Measurements from ENCODE around the gene B4GALNT2. TPM values are rescaled to one million over a fixed set of nuclear protein-coding genes. Genes with fewer than 3 reads are reported as not detected.

Gene B4GALNT2
- total RNA-seq, 1 experiment from 2014 or later, result 0.29 TPM

GRCh38 chr17:49121696-49122292 is 10.8 kb upstream of the B4GALNT2 start:
- Histone ChIP-seq H3K4me1 (ENCODE audit: insufficient read depth, low read length) (no peaks in the 10 kb centered on the region), H3K4me3 (ENCODE audit: low read length) (no peak overlapping the region), H3K4me2 (ENCODE audit: low read length) (no peak overlapping the region), H4K20me1 (ENCODE audit: low read length) (no peaks in the 10 kb centered on the region), H3K36me3 (ENCODE audit: low read depth, low read length) (no peaks in the 10 kb centered on the region), H3K79me2 (ENCODE audit: low read length) (no peaks in the 10 kb centered on the region), H2AFZ (ENCODE audit: low read length) (no peak overlapping the region), H3K9ac (ENCODE audit: low read length) (no peak overlapping the region), H3F3A (ENCODE audit: low read length, unreplicated experiment) (no peaks in the 10 kb centered on the region), H3K27ac (ENCODE audit: low read length) (no peak overlapping the region), H3K9me2 (replicated peaks; ENCODE audit: low read length) (no peaks in the 10 kb centered on the region), H3K27me3 (ENCODE audit: low read length) (no peaks in the 10 kb centered on the region), H3K9me3 (ENCODE audit: low read length) (no peaks in the 10 kb centered on the region)
- CTCF ChIA-PET, result no interaction called here
- ATAC-seq (no peak), DNase-seq (no peak)
- POLR2A ChIA-PET (ENCODE audit: unreplicated experiment), result no interaction called here
- TF ChIP-seq CTCF (conservative IDR thresholded peaks at IDR 0.05; ENCODE audit: low read depth, low read length), result no peak
- no peak for TF ChIP-seq EZH2phosphoT487 (IDR thresholded peaks at IDR 0.05; ENCODE audit: borderline replicate concordance, low read length)
- TF ChIP-seq EZH2 (IDR thresholded peaks at IDR 0.05; ENCODE audit: low read length, unreplicated experiment), result no peak
- no TSS peak for BruUV-seq (replicated peaks)
- intact Hi-C loops (cut with micrococcal nuclease), result no loop called here

GRCh38 chr17:49122566-49122965 is 10.0 kb upstream of the B4GALNT2 start:
- no peaks in the 10 kb centered on the region for H3F3A ChIP-seq (ENCODE audit: low read length, unreplicated experiment)
- H3K9ac ChIP-seq (ENCODE audit: low read length), result no peak overlapping the region
- H2AFZ ChIP-seq (ENCODE audit: low read length), result no peak overlapping the region
- H3K4me2 ChIP-seq (ENCODE audit: low read length), result no peak overlapping the region
- intact Hi-C loops (cut with micrococcal nuclease), result no loop called here
- ChIA-PET CTCF (no interaction called here), POLR2A (ENCODE audit: unreplicated experiment) (no interaction called here)
- ATAC-seq (no peak), DNase-seq (no peak)
- no peaks in the 10 kb centered on the region for H3K79me2 ChIP-seq (ENCODE audit: low read length)
- no peaks in the 10 kb centered on the region for H3K4me1 ChIP-seq (ENCODE audit: insufficient read depth, low read length)
- no peaks in the 10 kb centered on the region for H3K36me3 ChIP-seq (ENCODE audit: low read depth, low read length)
- H3K27me3 ChIP-seq (ENCODE audit: low read length), result no peaks in the 10 kb centered on the region
- H4K20me1 ChIP-seq (ENCODE audit: low read length), result no peaks in the 10 kb centered on the region
- no peak overlapping the region for H3K4me3 ChIP-seq (ENCODE audit: low read length)
- no peaks in the 10 kb centered on the region for H3K9me2 ChIP-seq (replicated peaks; ENCODE audit: low read length)
- TF ChIP-seq EZH2 (IDR thresholded peaks at IDR 0.05; ENCODE audit: low read length, unreplicated experiment), result no peak
- no peak for TF ChIP-seq EZH2phosphoT487 (IDR thresholded peaks at IDR 0.05; ENCODE audit: borderline replicate concordance, low read length)
- TF ChIP-seq CTCF (conservative IDR thresholded peaks at IDR 0.05; ENCODE audit: low read depth, low read length), result no peak
- H3K27ac ChIP-seq (ENCODE audit: low read length), result no peak overlapping the region
- no TSS peak for BruUV-seq (replicated peaks)
- no peaks in the 10 kb centered on the region for H3K9me3 ChIP-seq (ENCODE audit: low read length)

- no TSS peak for BruUV-seq (replicated peaks)
- H3K27ac ChIP-seq (ENCODE audit: low read length), result no peak overlapping the region
- H3K4me2 ChIP-seq (ENCODE audit: low read length), result no peak overlapping the region
- ATAC-seq (no peak), DNase-seq (no peak)
- no peak overlapping the region for H3K4me3 ChIP-seq (ENCODE audit: low read length)
- intact Hi-C loops (cut with micrococcal nuclease), result no loop called here
- H3F3A ChIP-seq (ENCODE audit: low read length, unreplicated experiment), result no peaks in the 10 kb centered on the region
- no peaks in the 10 kb centered on the region for H3K9me2 ChIP-seq (replicated peaks; ENCODE audit: low read length)
- H3K36me3 ChIP-seq (ENCODE audit: low read depth, low read length), result no peaks in the 10 kb centered on the region
- no peaks in the 10 kb centered on the region for H3K79me2 ChIP-seq (ENCODE audit: low read length)
- ChIA-PET CTCF (no interaction called here), POLR2A (ENCODE audit: unreplicated experiment) (no interaction called here)
- TF ChIP-seq CTCF (conservative IDR thresholded peaks at IDR 0.05; ENCODE audit: low read depth, low read length) (no peak), EZH2phosphoT487 (IDR thresholded peaks at IDR 0.05; ENCODE audit: borderline replicate concordance, low read length) (no peak), EZH2 (IDR thresholded peaks at IDR 0.05; ENCODE audit: low read length, unreplicated experiment) (no peak)
- no peaks in the 10 kb centered on the region for H3K4me1 ChIP-seq (ENCODE audit: insufficient read depth, low read length)
- no peaks in the 10 kb centered on the region for H3K27me3 ChIP-seq (ENCODE audit: low read length)
- no peaks in the 10 kb centered on the region for H4K20me1 ChIP-seq (ENCODE audit: low read length)
- no peak overlapping the region for H3K9ac ChIP-seq (ENCODE audit: low read length)
- no peak overlapping the region for H2AFZ ChIP-seq (ENCODE audit: low read length)
- no peaks in the 10 kb centered on the region for H3K9me3 ChIP-seq (ENCODE audit: low read length)
Observed at GRCh38 chr17:49123061-49123460, 9.5 kb upstream of the B4GALNT2 start.

Data from PC-3 (cell line).